H9 (cell line): ENCODE data around the gene TCF25. TPM values are rescaled to one million over a fixed set of nuclear protein-coding genes. Genes with fewer than 3 reads are reported as not detected.

ENCODE experiments used
- DNase-seq: peaks from one replicate; pipeline ENCODE4 v3.0.0-alpha.2; 2017
- H2AFZ ChIP-seq: one replicate; pipeline ENCODE4 v1.6.1; 2013; ENCODE audit warnings: mild to moderate bottlenecking, low read length, control low read depth, moderate library complexity
- H2AK5ac ChIP-seq: 2 replicates; pipeline ENCODE4 v1.6.1; 2013; ENCODE audit warnings: low read length, control low read depth, mixed read lengths; ENCODE audit not compliant: insufficient read length
- H2BK120ac ChIP-seq: one replicate; pipeline ENCODE4 v1.6.1; 2013; ENCODE audit warnings: low read depth, mild to moderate bottlenecking, low read length, control low read depth, inconsistent platforms; ENCODE audit not compliant: poor library complexity, severe bottlenecking
- H2BK12ac ChIP-seq: 2 replicates; pipeline ENCODE4 v1.6.1; 2013; ENCODE audit warnings: low read length, control low read depth, mixed read lengths, low read depth; ENCODE audit not compliant: insufficient read length
- H2BK15ac ChIP-seq: 2 replicates; pipeline ENCODE4 v1.6.1; 2013; ENCODE audit warnings: low read depth, low read length, control low read depth
- H2BK20ac ChIP-seq: one replicate; pipeline ENCODE4 v1.6.1; 2013; ENCODE audit warnings: low read depth, mild to moderate bottlenecking, low read length, control low read depth, inconsistent platforms; ENCODE audit not compliant: poor library complexity, severe bottlenecking
- H2BK5ac ChIP-seq: 2 replicates; pipeline ENCODE4 v1.6.1; 2013; ENCODE audit warnings: low read length, control low read depth, mixed read lengths; ENCODE audit not compliant: insufficient read length
- H3K14ac ChIP-seq: 2 replicates; pipeline ENCODE4 v1.6.1; 2013; ENCODE audit warnings: low read length, control low read depth; ENCODE audit not compliant: insufficient read depth
- H3K18ac ChIP-seq: 2 replicates; pipeline ENCODE4 v1.6.1; 2013; ENCODE audit warnings: low read depth, mild to moderate bottlenecking, mixed read lengths, low read length, control low read depth; ENCODE audit not compliant: insufficient read length
- H3K23ac ChIP-seq: 2 replicates; pipeline ENCODE4 v1.6.1; 2013; ENCODE audit warnings: low read length, control low read depth, mixed read lengths, low read depth; ENCODE audit not compliant: insufficient read length
- H3K23me2 ChIP-seq: 2 replicates; pipeline ENCODE4 v1.6.1; 2013; ENCODE audit warnings: low read depth, mild to moderate bottlenecking, mixed read lengths, low read length, control low read depth; ENCODE audit not compliant: insufficient read length, poor library complexity, severe bottlenecking
- H3K27ac ChIP-seq: 2 replicates; pipeline ENCODE4 v1.5.1; 2013; ENCODE audit warnings: low read length, control low read depth, mixed read lengths, low read depth; ENCODE audit not compliant: insufficient read length
- H3K27me3 ChIP-seq: 2 replicates; pipeline ENCODE4 v1.6.1; 2013; ENCODE audit warnings: low read length, control low read depth, inconsistent platforms; ENCODE audit not compliant: insufficient read depth
- H3K4ac ChIP-seq: 2 replicates; pipeline ENCODE4 v1.6.1; 2013; ENCODE audit warnings: low read depth, mild to moderate bottlenecking, control low read depth, inconsistent platforms, low read length, moderate library complexity
- H3K4me1 ChIP-seq: 2 replicates; pipeline ENCODE4 v1.6.1; 2013; ENCODE audit warnings: low read length, control low read depth, inconsistent platforms; ENCODE audit not compliant: insufficient read depth
- H3K4me2 ChIP-seq: 2 replicates; pipeline ENCODE4 v1.6.1; 2013; ENCODE audit warnings: low read length, control low read depth, mixed read lengths; ENCODE audit not compliant: insufficient read length, insufficient read depth
- H3K56ac ChIP-seq: 2 replicates; pipeline ENCODE4 v1.6.1; 2013; ENCODE audit warnings: low read depth, mild to moderate bottlenecking, mixed read lengths, low read length, control low read depth; ENCODE audit not compliant: insufficient read length
- H3K79me1 ChIP-seq: 2 replicates; pipeline ENCODE4 v1.6.1; 2013; ENCODE audit warnings: low read depth, mild to moderate bottlenecking, moderate library complexity, low read length, control low read depth, inconsistent platforms; ENCODE audit not compliant: insufficient read depth, poor library complexity, severe bottlenecking
- H3K79me2 ChIP-seq: 2 replicates; pipeline ENCODE4 v1.6.1; 2013; ENCODE audit warnings: low read length, control low read depth, inconsistent platforms; ENCODE audit not compliant: insufficient read depth
- H3K9ac ChIP-seq: 2 replicates; pipeline ENCODE4 v1.6.1; 2013; ENCODE audit warnings: low read length, control low read depth, mixed read lengths; ENCODE audit not compliant: insufficient read length; ENCODE audit errors: extremely low read depth
- H3K9me3 ChIP-seq: one replicate; pipeline ENCODE4 v1.6.1; 2013; ENCODE audit warnings: low read depth, low read length, inconsistent platforms; ENCODE audit not compliant: control insufficient read depth
- H3T11ph ChIP-seq: one replicate; pipeline ENCODE4 v1.6.1; 2013; ENCODE audit warnings: mild to moderate bottlenecking, low read length, control low read depth, inconsistent platforms
- H4K20me1 ChIP-seq: one replicate; pipeline ENCODE4 v1.6.1; 2013; ENCODE audit not compliant: control insufficient read depth, insufficient read length, insufficient read depth
- H4K5ac ChIP-seq: 2 replicates; pipeline ENCODE4 v1.6.1; 2013; ENCODE audit warnings: low read depth, mild to moderate bottlenecking, mixed read lengths, low read length, control low read depth; ENCODE audit not compliant: insufficient read length
- H4K8ac ChIP-seq: replicated peaks from 2 replicates; pipeline ENCODE4 v1.6.1; 2013; ENCODE audit warnings: low read length, control low read depth, mixed read lengths, low read depth; ENCODE audit not compliant: insufficient read length
- H4K91ac ChIP-seq: 2 replicates; pipeline ENCODE4 v1.6.1; 2013; ENCODE audit warnings: low read depth, mild to moderate bottlenecking, moderate library complexity, mixed read lengths, low read length, control low read depth; ENCODE audit not compliant: insufficient read length
- H3K27ac Mint-ChIP-seq, 3 experiments: 2 replicates in 2 of 3; 3 replicates in 1 of 3; pipeline ENCODE4 v1.8.0; 2020 to 2021; ENCODE audit warnings: mixed read lengths in 3 of 3, mild to moderate bottlenecking in 1 of 3, moderate library complexity in 1 of 3
- H3K27me3 Mint-ChIP-seq: 2 replicates; pipeline ENCODE4 v1.8.0; 2021; ENCODE audit warnings: low read depth, mild to moderate bottlenecking, moderate library complexity, mixed read lengths
- H3K36me3 Mint-ChIP-seq, 3 experiments: 2 replicates in 2 of 3; 3 replicates in 1 of 3; pipeline ENCODE4 v1.8.0; 2020 to 2021; ENCODE audit warnings: low read depth in 3 of 3, mixed read lengths in 3 of 3; ENCODE audit not compliant: insufficient read depth in 1 of 3
- H3K4me1 Mint-ChIP-seq, 2 experiments: 2 replicates each; pipeline ENCODE4 v1.8.0; 2020; ENCODE audit warnings: mixed read lengths in 2 of 2
- H3K4me3 Mint-ChIP-seq, 2 experiments: 2 replicates in 1 of 2; 3 replicates in 1 of 2; pipeline ENCODE4 v1.8.0; 2020 to 2021; ENCODE audit warnings: mild to moderate bottlenecking in 2 of 2, mixed read lengths in 2 of 2, moderate library complexity in 1 of 2
- H3K9me3 Mint-ChIP-seq, 2 experiments: 2 replicates in 1 of 2; 3 replicates in 1 of 2; pipeline ENCODE4 v1.8.0; 2020; ENCODE audit warnings: mild to moderate bottlenecking in 2 of 2, mixed read lengths in 2 of 2, moderate library complexity in 1 of 2
- CTCF ChIP-seq: fragments of 200-600 bp; sonication (generic); conservative IDR thresholded peaks from 3 replicates; pipeline ENCODE4 v1.8.0; 2021; ENCODE audit warnings: antibody characterized with exemption, mild to moderate bottlenecking
- WGBS: extraction: QIAGEN DNeasy Blood & Tissue Kit; methylation state at CpG from one replicate; pipeline ENCODE4 v1.1.7; 2013; ENCODE audit warnings: missing lambda C conversion rate, low lambda C conversion rate, mixed read lengths; ENCODE audit not compliant: insufficient read length; ENCODE audit errors: extremely low coverage; 5-methylcytosine and 5-hydroxymethylcytosine counted together
- total RNA-seq: library from RNA; stranded (reverse); gene quantifications from 2 replicates; pipeline ENCODE4 v1.2.1, GENCODE V29; 2021

TCF25 gene
- total RNA-seq, 1 experiment from 2014 or later = 109 TPM

- Histone ChIP-seq H4K91ac (no peak overlapping the region), H3K27ac (no peak overlapping the region), H2AFZ (no peak overlapping the region), H3K4me2 (no peak overlapping the region), H4K8ac (no peak overlapping the region), H3T11ph (no peak overlapping the region), H3K79me2 (no peaks in the 10 kb centered on the region), H3K56ac (no peak overlapping the region), H2AK5ac (no peak overlapping the region), H2BK15ac (no peak overlapping the region), H3K4me1 (no peaks in the 10 kb centered on the region), H3K27me3 (no peaks in the 10 kb centered on the region), H2BK20ac (no peak overlapping the region), H2BK5ac (no peak overlapping the region), H3K4ac (no peak overlapping the region), H3K23me2 (no peaks in the 10 kb centered on the region), H2BK120ac (no peak overlapping the region), H4K5ac (no peak overlapping the region), H2BK12ac (no peak overlapping the region), H3K18ac (no peak overlapping the region), H3K9ac (no peak overlapping the region), H3K14ac (no peak overlapping the region), H3K9me3 (peaks cover 7% of the 10 kb centered on the region), H3K23ac (no peak overlapping the region), H4K20me1 (no peaks in the 10 kb centered on the region), H3K79me1 (no peaks in the 10 kb centered on the region)
- no peak for TF ChIP-seq CTCF
- Mint-ChIP-seq H3K36me3 (peaks cover 29 to 50% (median 44%) of the 10 kb centered on the region in 3 experiments; a peak in 6 of 7 replicates), H3K9me3 (peaks cover 6 to 13% of the 10 kb centered on the region in 2 experiments; a peak in 3 of 5 replicates), H3K27ac (no peak overlapping the region), H3K4me1 (peaks cover 2 to 5% of the 10 kb centered on the region in 2 experiments; a peak in 2 of 4 replicates), H3K27me3 (no peaks in the 10 kb centered on the region), H3K4me3 (no peak overlapping the region)
- no peak for DNase-seq
- no CpG with 5 or more reads among the region's 23 CpGs for WGBS
Measured at GRCh38 chr16:89905511-89906139, 32.2 kb downstream of the TCF25 start.
